ENCODE results near the gene SMARCC1. TPM values are rescaled to one million over a fixed set of nuclear protein-coding genes. Genes with fewer than 3 reads are reported as not detected.

SMARCC1 gene
- total RNA-seq, 2 experiments from 2014 or later: 106 to 113 TPM

DNA sequence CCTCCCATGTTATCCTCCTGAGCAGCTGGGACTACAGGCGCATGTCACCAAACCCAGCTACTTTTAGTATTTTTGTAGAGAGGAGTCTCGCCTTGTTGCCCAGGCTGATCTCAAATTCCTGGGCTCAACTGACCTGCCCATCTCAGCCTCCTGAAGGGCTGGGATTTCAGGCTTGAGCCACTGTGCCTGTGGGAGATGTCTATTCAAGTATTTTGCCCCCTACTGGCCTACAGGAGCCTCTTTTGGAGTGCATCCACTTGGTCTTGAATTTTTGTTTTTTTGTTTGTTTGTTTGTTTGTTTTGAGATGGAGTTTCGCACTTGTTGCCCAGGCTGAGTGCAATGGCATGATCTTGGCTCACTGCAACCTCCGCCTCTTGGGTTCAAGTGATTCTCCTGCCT, 18.0 kb upstream of the SMARCC1 start:
- no peak for ATAC-seq

DNA sequence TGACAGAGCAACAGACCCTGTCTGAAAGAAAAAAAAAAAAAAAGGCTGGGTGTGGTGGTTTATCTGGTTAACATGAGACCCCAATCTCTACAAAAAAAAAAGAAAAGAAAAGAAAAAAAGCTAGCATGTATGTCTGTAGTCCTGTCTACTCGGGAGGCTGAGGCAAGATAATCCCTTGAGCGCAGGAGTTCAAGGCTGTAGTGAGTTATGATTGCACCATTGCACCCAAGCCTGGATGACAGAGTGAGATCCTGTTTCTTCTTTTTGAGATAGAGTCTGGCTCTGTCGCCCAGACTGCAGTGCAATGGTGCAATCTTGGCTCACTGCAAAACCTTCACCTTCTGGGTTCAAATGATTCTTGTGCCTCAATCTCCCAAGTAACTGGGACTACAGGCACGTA, 12.9 kb upstream of the SMARCC1 start:
- DNase-seq (no peak), ATAC-seq (no peak)
- no peaks in the 10 kb centered on the region for H3K36me3 Mint-ChIP-seq (ENCODE audit: low read depth)
- H3K4me3 Mint-ChIP-seq: no peak overlapping the region
- H3K9me3 Mint-ChIP-seq: peaks cover 2% of the 10 kb centered on the region
- no peak overlapping the region for H3K27ac Mint-ChIP-seq
- no peaks in the 10 kb centered on the region for H3K27me3 Mint-ChIP-seq
- no peak for TF ChIP-seq CTCF (IDR thresholded peaks at IDR 0.05)
- H3K4me1 Mint-ChIP-seq (ENCODE audit: low read depth): no peaks in the 10 kb centered on the region
- ChIA-PET CTCF (interaction anchor here (0.7 to 1.3 kb wide), 2 partner anchors 151 to 374 kb away, joined by 3 read pairs; no protein-coding TSS in a partner anchor), POLR2A (no interaction called here)
- intact Hi-C loops (cut with micrococcal nuclease): no loop called here

More for the DNA sequence above, 18.0 kb upstream of the SMARCC1 start:
- peak; percentile 46 for TF ChIP-seq CTCF (IDR thresholded peaks at IDR 0.05)
- intact Hi-C loops (cut with micrococcal nuclease): no loop called here
- POLR2A ChIA-PET: interaction anchor here (0.6 to 1.2 kb wide), 2 partner anchors 18 to 38 kb away, joined by 3 read pairs; partner anchors contain the start of gene SMARCC1
- no peaks in the 10 kb centered on the region for H3K27me3 Mint-ChIP-seq
- no peak overlapping the region for H3K4me3 Mint-ChIP-seq
- peaks cover 18% of the 10 kb centered on the region for H3K4me1 Mint-ChIP-seq (ENCODE audit: low read depth)
- CTCF ChIA-PET: interaction anchor here (1.0 to 1.7 kb wide), 3 partner anchors 11 to 274 kb away, joined by 3 read pairs; no protein-coding TSS in a partner anchor
- H3K9me3 Mint-ChIP-seq: no peaks in the 10 kb centered on the region
- no peak for DNase-seq
- H3K27ac Mint-ChIP-seq: no peak overlapping the region
- no peaks in the 10 kb centered on the region for H3K36me3 Mint-ChIP-seq (ENCODE audit: low read depth)

- Mint-ChIP-seq H3K27ac (no peak overlapping the region), H3K4me3 (no peak overlapping the region), H3K9me3 (peaks cover 2% of the 10 kb centered on the region), H3K36me3 (ENCODE audit: low read depth) (no peaks in the 10 kb centered on the region), H3K27me3 (no peaks in the 10 kb centered on the region), H3K4me1 (ENCODE audit: low read depth) (peaks cover 2% of the 10 kb centered on the region)
- ChIA-PET CTCF (no interaction called here), POLR2A (interaction anchor here (1.1 kb wide), 1 partner anchor 9 kb away, joined by 5 read pairs; no protein-coding TSS in a partner anchor)
- no peak for TF ChIP-seq CTCF (IDR thresholded peaks at IDR 0.05)
- ATAC-seq (no peak), DNase-seq (no peak)
- intact Hi-C loops (cut with micrococcal nuclease): no loop called here
These were observed 11.0 kb upstream of the SMARCC1 start for GRCh38 chr3:47792699-47793098.

GRCh38 chr3:47791193-47791855, 9.6 kb upstream of the SMARCC1 start:
- DNase-seq (no peak), ATAC-seq (no peak)
- H3K4me3 Mint-ChIP-seq: no peak overlapping the region
- no peaks in the 10 kb centered on the region for H3K36me3 Mint-ChIP-seq (ENCODE audit: low read depth)
- no peak for TF ChIP-seq CTCF (IDR thresholded peaks at IDR 0.05)
- H3K4me1 Mint-ChIP-seq (ENCODE audit: low read depth): peaks cover 2% of the 10 kb centered on the region
- ChIA-PET POLR2A (no interaction called here), CTCF (no interaction called here)
- intact Hi-C loops (cut with micrococcal nuclease): no loop called here
- H3K9me3 Mint-ChIP-seq: peaks cover 2% of the 10 kb centered on the region
- H3K27ac Mint-ChIP-seq: no peak overlapping the region
- H3K27me3 Mint-ChIP-seq: no peaks in the 10 kb centered on the region

GRCh38 chr3:47783673-47784072, 2.0 kb upstream of the SMARCC1 start:
- Mint-ChIP-seq H3K4me3 (no peak overlapping the region), H3K4me1 (ENCODE audit: low read depth) (peaks cover 16% of the 10 kb centered on the region), H3K9me3 (no peaks in the 10 kb centered on the region), H3K36me3 (ENCODE audit: low read depth) (peaks cover 10% of the 10 kb centered on the region), H3K27me3 (no peaks in the 10 kb centered on the region), H3K27ac (no peak overlapping the region)
- DNase-seq (no peak), ATAC-seq (no peak)
- intact Hi-C loops (cut with micrococcal nuclease): no loop called here
- ChIA-PET POLR2A (interaction anchor here (0.6 kb wide), 1 partner anchor 160 kb away, joined by 3 read pairs; no protein-coding TSS in a partner anchor), CTCF (interaction anchor here (2.6 kb wide), 1 partner anchor 261 kb away, joined by 11 read pairs; no protein-coding TSS in a partner anchor)
- TF ChIP-seq CTCF (IDR thresholded peaks at IDR 0.05): no peak
